Hematopoietic multipotent progenitor cell (in vitro differentiated cells): ENCODE measurements around the gene SNX25. TPM values are rescaled to one million over a fixed set of nuclear protein-coding genes. Genes with fewer than 3 reads are reported as not detected.

Experiments
- DNase-seq, 3 donors: peaks; one replicate each; pipeline ENCODE4 v3.0.0-alpha.2; 2011 to 2015; ENCODE audit warnings: low read depth in 2 of 3, low spot score in 2 of 3
- total RNA-seq: library from RNA; depleted of rRNA; stranded (reverse); fragments of >200 nt; gene quantifications from one replicate; pipeline ENCODE4 v1.2.3, GENCODE V29; 2012

SNX25 gene
- total RNA-seq, 1 donor = 0.81 TPM

- peak; percentile 90 to 97 (median 92) for DNase-seq
Measured at GRCh38 chr4:185395956-185396723, 186.7 kb downstream of the SNX25 start.

- no peak for DNase-seq
Measured at GRCh38 chr4:185396724-185397385, 187.5 kb downstream of the SNX25 start, which contains the start of gene ANKRD37. Gene ANKRD37, plus strand, starts transcription at chr4:185396841. Its CDS starts 83 bp downstream, at chr4:185396924.

GRCh38 chr4:185398618-185399017 lies 189.2 kb downstream of the SNX25 start:
- DNase-seq = no peak

- no peak for DNase-seq
Measured at GRCh38 chr4:185399466-185399865, 190.1 kb downstream of the SNX25 start.

GRCh38 chr4:185404031-185404430 lies 194.6 kb downstream of the SNX25 start:
- no peak for DNase-seq

- DNase-seq = no peak
Measured at GRCh38 chr4:185405296-185405999, 196.1 kb downstream of the SNX25 start.

- no peak for DNase-seq
Measured at GRCh38 chr4:185408432-185408831, 199.0 kb downstream of the SNX25 start.

- no peak for DNase-seq
Measured at GRCh38 chr4:185411849-185412248, 202.5 kb downstream of the SNX25 start.

- no peak for DNase-seq
Measured at GRCh38 chr4:185412412-185412811, 203.0 kb downstream of the SNX25 start.

Other genes starting within 250 kb of the SNX25 start
- not detected for gene HELT, start 191.1 kb upstream of the SNX25 start, total RNA-seq
- gene SLC25A4, start 66.3 kb upstream of the SNX25 start, total RNA-seq = 1.9 TPM
- 10.0 TPM for gene CFAP97, start 5.6 kb upstream of the SNX25 start, total RNA-seq
- 0.54 TPM for gene LRP2BP, start 186.3 kb downstream of the SNX25 start, total RNA-seq
- 4.3 TPM for gene ANKRD37, start 187.2 kb downstream of the SNX25 start, total RNA-seq
- 16.2 TPM for gene UFSP2, start 216.4 kb downstream of the SNX25 start, total RNA-seq